HG03521 (cell line): ENCODE measurements around the gene JADE1.
A peak's percentile ranks its signal among the peaks of the same experiment; 100 is the strongest.

Experiments
- ATAC-seq: cut with Tn5 transposase; IDR thresholded peaks from one replicate; pipeline ENCODE4 v1.9.1; 2021; ENCODE audit warnings: mild to moderate bottlenecking, moderate library complexity; ENCODE audit not compliant: unreplicated experiment

The JADE1 gene

DNA sequence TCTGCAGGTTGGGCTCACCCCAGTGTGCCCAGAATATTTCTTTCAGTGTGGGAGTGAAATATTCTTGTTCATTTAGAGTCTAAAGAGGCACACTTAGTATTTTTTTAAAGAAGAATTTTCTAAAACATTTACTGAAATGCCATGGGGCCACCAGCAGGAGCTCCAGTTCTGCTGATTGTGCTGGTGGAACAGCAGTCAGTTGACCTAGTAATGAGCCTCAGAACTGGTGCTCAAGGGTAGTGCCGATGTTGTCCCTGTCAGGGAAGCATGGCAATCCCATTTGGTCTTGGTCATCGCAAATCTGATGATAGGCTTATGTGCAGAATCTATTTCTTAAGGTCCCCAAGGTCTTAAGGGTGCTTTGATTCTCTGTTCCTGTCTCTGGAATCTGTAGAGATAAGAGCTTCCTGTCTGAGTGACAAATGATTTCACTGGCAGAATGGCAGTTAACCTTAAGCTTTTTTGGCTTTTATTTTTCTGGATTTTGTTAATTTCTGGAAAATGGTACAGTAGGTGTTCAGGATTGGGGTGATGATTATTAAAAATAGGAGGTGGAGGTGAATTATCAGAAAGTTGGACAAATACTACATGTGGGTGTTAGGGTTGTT, 31.3 kb downstream of the JADE1 start:
- no peak for ATAC-seq

GRCh38 chr4:128841402-128841801, 31.9 kb downstream of the JADE1 start:
- ATAC-seq = no peak

DNA sequence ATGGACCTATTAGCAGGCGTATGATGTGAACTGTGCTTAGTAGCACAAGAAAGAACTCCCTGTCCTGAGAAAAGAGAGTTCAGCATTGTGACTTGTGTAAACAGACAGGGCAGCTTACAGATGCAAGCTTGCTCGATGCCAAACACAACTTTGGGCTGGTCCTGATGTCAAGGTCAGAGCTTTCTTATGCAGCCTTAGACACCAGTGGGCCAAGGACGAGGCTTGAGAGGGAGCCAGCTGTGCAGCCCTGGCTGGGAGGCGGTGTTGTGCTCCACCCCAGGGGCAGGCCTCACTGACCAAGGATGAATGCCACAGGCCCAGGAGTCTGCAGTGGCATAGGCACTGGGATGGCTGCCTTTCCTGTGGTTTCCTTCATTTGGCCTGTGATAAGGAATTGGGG, 35.4 kb downstream of the JADE1 start:
- no peak for ATAC-seq

DNA sequence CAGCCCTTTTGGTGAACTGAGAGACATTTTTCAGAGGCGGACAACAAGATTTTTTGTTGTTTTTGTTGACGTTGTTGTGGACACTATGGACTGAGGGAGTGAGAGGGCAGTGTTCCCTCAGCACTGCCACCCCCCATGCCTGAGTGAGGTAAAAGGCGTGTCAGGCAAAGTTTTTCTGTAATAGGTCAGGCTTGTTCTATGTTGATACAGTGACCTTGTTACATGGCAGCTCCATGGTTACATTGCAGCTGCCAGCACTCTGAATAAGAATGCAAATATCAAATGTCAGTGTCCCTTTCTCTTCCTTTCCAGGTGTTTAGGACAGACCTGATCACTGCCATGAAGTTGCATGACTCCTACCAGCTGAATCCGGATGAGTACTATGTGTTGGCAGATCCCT, 36.6 kb downstream of the JADE1 start:
- ATAC-seq = no peak

GRCh38 chr4:128847082-128847724, 37.7 kb downstream of the JADE1 start:
- ATAC-seq = no peak

- ATAC-seq = no peak
These were observed 39.0 kb downstream of the JADE1 start for GRCh38 chr4:128848461-128848860.

GRCh38 chr4:128850252-128850651, 40.8 kb downstream of the JADE1 start:
- no peak for ATAC-seq

DNA sequence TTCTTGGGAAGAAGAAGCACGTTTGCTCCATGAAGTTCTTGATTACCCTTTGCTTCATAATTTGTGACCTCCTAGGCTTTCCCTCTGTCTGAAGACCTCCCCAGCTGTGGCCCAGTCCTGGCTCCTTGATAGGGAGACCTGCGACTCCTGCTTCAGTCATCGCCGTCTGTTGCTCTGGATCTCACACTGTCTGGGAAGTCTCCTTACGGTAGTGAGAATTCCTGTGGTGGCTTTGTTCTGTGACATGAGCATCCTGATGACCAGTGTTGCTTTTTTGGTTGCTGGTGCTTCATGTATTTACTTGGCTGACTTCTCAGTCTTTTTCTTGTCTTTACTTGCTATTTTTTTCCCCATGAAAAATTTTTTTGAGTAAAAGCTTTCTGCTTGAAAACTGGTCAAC, 44.2 kb downstream of the JADE1 start:
- ATAC-seq = no peak

- peak; percentile 45 for ATAC-seq
These were observed 44.9 kb downstream of the JADE1 start for GRCh38 chr4:128854433-128854832.

DNA sequence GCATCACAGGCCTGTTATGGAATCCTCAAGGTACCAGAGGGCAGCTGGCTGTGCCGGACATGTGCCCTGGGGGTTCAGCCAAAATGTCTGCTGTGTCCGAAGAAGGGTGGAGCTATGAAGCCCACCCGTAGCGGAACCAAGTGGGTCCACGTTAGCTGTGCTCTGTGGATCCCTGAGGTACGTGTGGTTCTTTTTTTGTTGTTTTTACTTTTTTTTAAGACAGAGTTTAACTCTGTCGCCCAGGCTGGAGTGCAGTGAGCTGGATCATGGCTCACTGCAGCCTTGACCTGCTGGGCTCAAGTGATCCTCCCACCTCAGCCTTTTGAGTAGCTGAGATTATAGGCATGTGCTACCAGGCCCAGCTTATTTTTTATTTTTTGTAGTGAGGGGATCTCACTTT, 46.1 kb downstream of the JADE1 start:
- no peak for ATAC-seq

DNA sequence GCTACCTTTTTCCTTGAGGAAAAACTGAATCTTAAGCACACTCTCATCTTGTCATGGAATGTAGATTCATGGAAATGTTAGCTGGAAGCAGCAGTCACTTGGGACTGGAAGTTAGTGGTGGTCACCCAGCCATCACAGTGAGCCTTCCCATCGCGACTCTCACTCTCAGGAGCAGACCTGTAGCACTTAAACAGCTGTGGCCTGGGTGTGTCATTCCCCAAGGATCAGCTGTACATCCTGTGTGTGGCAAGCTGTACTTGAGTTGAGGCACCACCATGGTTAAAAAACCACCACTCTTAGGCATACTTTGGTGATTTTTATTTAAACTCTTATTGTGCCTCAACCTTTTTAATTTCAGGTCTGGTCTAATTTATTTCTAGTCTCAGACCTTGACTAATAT, 46.7 kb downstream of the JADE1 start:
- ATAC-seq = no peak

DNA sequence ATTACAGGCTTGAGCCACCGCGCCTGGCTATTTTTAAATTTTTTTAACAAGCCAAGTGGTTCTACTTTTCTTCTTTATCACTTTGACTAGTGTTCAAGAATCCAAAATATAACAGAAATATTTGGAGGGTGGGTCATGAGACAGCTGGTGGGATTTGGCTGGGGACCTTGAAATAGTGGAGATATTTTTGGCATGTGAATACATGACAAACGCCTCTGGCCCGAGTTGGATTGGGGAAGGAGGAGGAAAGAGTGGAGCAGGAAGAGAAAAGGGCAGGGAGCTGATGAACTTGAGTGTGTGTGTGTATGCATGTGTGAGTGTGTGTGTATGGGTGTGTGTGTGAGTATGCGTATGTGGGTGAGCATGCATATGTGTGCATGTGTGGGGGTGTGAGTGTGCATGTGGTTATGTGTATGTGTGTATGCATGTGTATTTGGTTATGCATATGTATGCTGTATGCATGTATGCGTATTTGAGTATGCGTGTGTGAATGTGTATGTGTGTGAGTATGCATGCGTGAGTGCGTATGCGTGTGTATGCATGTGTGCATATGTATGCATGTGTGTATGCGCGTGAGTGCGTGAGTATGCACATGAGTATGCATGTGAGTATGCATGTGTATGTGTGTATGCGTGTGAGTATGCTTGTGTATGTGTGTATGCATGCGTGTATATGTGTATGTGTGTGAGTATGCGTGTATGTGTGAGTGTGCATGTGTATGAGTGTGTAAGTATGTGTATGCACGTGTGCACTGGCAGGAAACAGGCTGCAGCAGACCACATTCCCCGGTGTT, 49.6 kb downstream of the JADE1 start:
- ATAC-seq = no peak

GRCh38 chr4:128859887-128860677, 50.6 kb downstream of the JADE1 start:
- no peak for ATAC-seq

DNA sequence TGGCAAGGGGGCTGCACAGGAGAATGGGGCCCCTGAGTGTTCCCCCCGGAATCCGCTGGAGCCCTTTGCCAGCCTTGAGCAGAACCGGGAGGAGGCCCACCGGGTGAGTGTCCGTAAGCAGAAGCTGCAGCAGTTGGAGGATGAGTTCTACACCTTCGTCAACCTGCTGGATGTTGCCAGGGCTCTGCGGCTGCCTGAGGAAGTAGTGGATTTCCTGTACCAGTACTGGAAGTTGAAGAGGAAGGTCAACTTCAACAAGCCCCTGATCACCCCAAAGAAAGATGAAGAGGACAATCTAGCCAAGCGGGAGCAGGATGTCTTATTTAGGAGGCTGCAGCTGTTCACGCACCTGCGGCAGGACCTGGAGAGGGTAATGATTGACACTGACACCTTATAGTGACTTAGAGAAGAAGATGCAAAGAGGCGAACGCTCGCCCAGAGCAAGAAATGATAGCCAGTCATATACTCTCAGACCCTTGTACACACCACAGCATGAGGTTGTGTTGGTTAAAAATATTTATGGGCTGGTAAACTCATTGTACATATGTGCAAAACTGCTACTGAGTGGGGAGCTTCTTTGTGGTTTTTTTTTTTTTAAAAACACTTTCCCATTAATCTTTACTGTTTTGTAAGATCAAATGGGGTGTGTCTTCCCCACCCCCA, 52.5 kb downstream of the JADE1 start:
- ATAC-seq = no peak

- ATAC-seq = peak; percentile 38
These were observed 53.3 kb downstream of the JADE1 start for GRCh38 chr4:128862608-128863311.

GRCh38 chr4:128863312-128864075, 54.0 kb downstream of the JADE1 start:
- no peak for ATAC-seq

GRCh38 chr4:128865132-128865531, 55.6 kb downstream of the JADE1 start:
- ATAC-seq = no peak

GRCh38 chr4:128866269-128866668, 56.8 kb downstream of the JADE1 start:
- no peak for ATAC-seq

- no peak for ATAC-seq
These were observed 57.2 kb downstream of the JADE1 start for GRCh38 chr4:128866691-128867090.
